A549 (cell line): ENCODE results near the gene IFT27. TPM values are rescaled to one million over a fixed set of nuclear protein-coding genes. Genes with fewer than 3 reads are reported as not detected.

Source experiments
- ATAC-seq, 2 experiments: fragments of 200-7000 bp in 1 of 2; fragments of >200 bp in 1 of 2; cut with Nextera tagmentation in 1 of 2; cut with Tn5 transposase in 1 of 2; 3 replicates each; pipeline versions ENCODE4 v1.8.0 to v1.9.1; 2018 to 2020; ENCODE audit warnings: mild to moderate bottlenecking in 1 of 2, moderate library complexity in 1 of 2
- CTCF ChIA-PET: fragments of 300-600 bp; sonication (Branson Sonifier 250); formaldehyde crosslinking; extraction: SDS; loops from one replicate; lab custom pipeline; 2021; ENCODE audit warnings: antibody characterized with exemption, inconsistent platforms; lab: Yijun Ruan, JAX
- POLR2A ChIA-PET: fragments of 350-600 bp; formaldehyde crosslinking; extraction: SDS; loops from one replicate; lab custom pipeline; 2021; ENCODE audit warnings: antibody characterized with exemption, inconsistent platforms; lab: Yijun Ruan, JAX
- DNase-seq, 2 experiments: peaks; one replicate each; pipeline versions ENCODE4 v3.0.0 to v3.0.0-alpha.2; 2011 to 2016; ENCODE audit warnings: low read depth in 1 of 2, low spot score in 1 of 2
- FAIRE-seq: peaks from 2 replicates; lab custom pipeline; 2011; peaks lifted over from hg19 to GRCh38; lab: Jason Lieb, UNC
- H3K27ac ChIP-seq, 2 experiments: fragments of >200 bp; sonication (Bioruptor Twin); formaldehyde crosslinking; 3 replicates each; pipeline ENCODE4 v1.5.1; 2016 to 2017
- H3K4me1 ChIP-seq: fragments of >200 bp; sonication (Bioruptor Twin); formaldehyde crosslinking; 3 replicates; pipeline ENCODE4 v1.6.1; 2016
- H3K4me2 ChIP-seq: fragments of >200 bp; sonication (Bioruptor Twin); formaldehyde crosslinking; 3 replicates; pipeline ENCODE4 v1.6.1; 2016
- H3K4me3 ChIP-seq: fragments of >200 bp; sonication (Bioruptor Twin); formaldehyde crosslinking; 3 replicates; pipeline ENCODE4 v1.5.1; 2016
- H3K9me3 ChIP-seq: fragments of >200 bp; sonication (Bioruptor Twin); formaldehyde crosslinking; 3 replicates; pipeline ENCODE4 v1.6.1; 2016
- BHLHE40 ChIP-seq: IDR thresholded peaks from 2 replicates; pipeline ENCODE4 v1.6.1; 2012; ENCODE audit warnings: low read depth, low read length, inconsistent platforms
- CHD2 ChIP-seq: fragments of 150-350 bp; IDR thresholded peaks from 2 replicates; pipeline ENCODE4 v1.6.1; 2014; ENCODE audit warnings: low read length; ENCODE audit not compliant: partially characterized antibody
- FOXS1 ChIP-seq: fragments of 250-450 bp; sonication (Bioruptor Pico); IDR thresholded peaks from 2 replicates; pipeline ENCODE4 v1.5.0; 2020; ENCODE audit warnings: mild to moderate bottlenecking, moderate library complexity
- HEYL ChIP-seq: fragments of 250-450 bp; sonication (Bioruptor Pico); IDR thresholded peaks from 2 replicates; pipeline ENCODE4 v1.8.0; 2021; ENCODE audit warnings: mild to moderate bottlenecking, moderate library complexity
- JUN ChIP-seq, 2 experiments: fragments of >200 bp; sonication (Bioruptor Twin); formaldehyde crosslinking; IDR thresholded peaks; 2 replicates in 1 of 2; 3 replicates in 1 of 2; pipeline ENCODE4 v1.6.1; 2016 to 2017
- JUNB ChIP-seq: fragments of >200 bp; sonication (Bioruptor Twin); formaldehyde crosslinking; IDR thresholded peaks from 2 replicates; pipeline ENCODE4 v1.6.1; 2016
- KDM5A ChIP-seq: fragments of 200-600 bp; sonication (generic); IDR thresholded peaks from 2 replicates; pipeline ENCODE4 v1.6.1; 2016; ENCODE audit warnings: antibody characterized with exemption, mild to moderate bottlenecking
- MAFK ChIP-seq: fragments of 450-650 bp; IDR thresholded peaks from 2 replicates; pipeline ENCODE4 v1.6.1; 2014; ENCODE audit not compliant: partially characterized antibody
- NPAS2 ChIP-seq: fragments of 250-450 bp; sonication (Bioruptor Pico); IDR thresholded peaks from 2 replicates; pipeline ENCODE4 v1.8.0; 2022; ENCODE audit warnings: mild to moderate bottlenecking, moderate library complexity, borderline replicate concordance
- PHF8 ChIP-seq: fragments of 200-600 bp; sonication (generic); IDR thresholded peaks from 2 replicates; pipeline ENCODE4 v1.6.1; 2016; ENCODE audit warnings: low read depth, mild to moderate bottlenecking, antibody characterized with exemption, moderate library complexity, borderline replicate concordance
- POLR2AphosphoS2 ChIP-seq: conservative IDR thresholded peaks from 2 replicates; pipeline ENCODE4 v1.6.1; 2012; ENCODE audit warnings: low read length, improper control_type of control experiment, inconsistent platforms
- RAD21 ChIP-seq, 2 experiments: fragments of >200 bp in 1 of 2; sonication (Bioruptor Twin) in 1 of 2; formaldehyde crosslinking in 1 of 2; IDR thresholded peaks in 1 of 2; conservative IDR thresholded peaks in 1 of 2; 2 replicates in 1 of 2; 3 replicates in 1 of 2; pipeline ENCODE4 v1.6.1; 2012 to 2018; ENCODE audit warnings: inconsistent platforms in 1 of 2
- RARB ChIP-seq: fragments of 250-450 bp; sonication (Bioruptor Pico); IDR thresholded peaks from 2 replicates; pipeline ENCODE4 v1.8.0; 2021; ENCODE audit warnings: mild to moderate bottlenecking, moderate library complexity
- RCOR1 ChIP-seq: fragments of 150-350 bp; IDR thresholded peaks from 2 replicates; pipeline ENCODE4 v1.6.1; 2014; ENCODE audit warnings: antibody characterized with exemption, low read length, low read depth
- RNF2 ChIP-seq: fragments of 200-600 bp; sonication (generic); IDR thresholded peaks from 2 replicates; pipeline ENCODE4 v1.6.1; 2016; ENCODE audit warnings: low read depth, mild to moderate bottlenecking, antibody characterized with exemption, moderate library complexity, borderline replicate concordance
- SMC3 ChIP-seq: fragments of >200 bp; sonication (Bioruptor Twin); formaldehyde crosslinking; IDR thresholded peaks from 3 replicates; pipeline ENCODE4 v1.6.1; 2018; ENCODE audit warnings: inconsistent platforms
- ZFP36 ChIP-seq: fragments of 450-650 bp; IDR thresholded peaks from 2 replicates; pipeline ENCODE4 v1.6.1; 2014; ENCODE audit warnings: borderline replicate concordance; ENCODE audit not compliant: partially characterized antibody
- ZNF302 ChIP-seq: fragments of 250-450 bp; sonication (Bioruptor Pico); IDR thresholded peaks from 2 replicates; pipeline ENCODE4 v1.9.0; 2021; ENCODE audit warnings: inconsistent platforms, mild to moderate bottlenecking, moderate library complexity
- WGBS: methylation state at CpG from one replicate; pipeline ENCODE4 v1.1.6; 2017; ENCODE audit errors: missing lambda C conversion rate; 5-methylcytosine and 5-hydroxymethylcytosine counted together
- polyA plus RNA-seq, 4 experiments: library from polyadenylated mRNA; depleted of rRNA in 3 of 4; stranded (reverse); fragments of >200 nt; fragmentation: RNase III in 1 of 4; extraction: RNeasy Plus Mini Kit Qiagen cat#74134 plus additional on column Dnase treatment in 1 of 4; gene quantifications; 2 replicates in 3 of 4; 3 replicates in 1 of 4; pipeline ENCODE4 v1.2.3, GENCODE V29; 2011 to 2017
- TF ChIP-seq, protein P1 (sequence below): IDR thresholded peaks from 2 replicates; pipeline ENCODE4 v1.6.1; 2012
- TF ChIP-seq, protein P2 (sequence below): fragments of >200 bp; sonication (Bioruptor Twin); formaldehyde crosslinking; IDR thresholded peaks from 3 replicates; pipeline ENCODE4 v1.5.1; 2016
- TF ChIP-seq, protein P3 (sequence below): fragments of 250-450 bp; sonication (Bioruptor Pico); IDR thresholded peaks from 2 replicates; pipeline ENCODE4 v1.5.0; 2021; ENCODE audit warnings: mild to moderate bottlenecking, moderate library complexity, borderline replicate concordance
- TF ChIP-seq, protein P4 (sequence below): fragments of >200 bp; sonication (Bioruptor Twin); formaldehyde crosslinking; IDR thresholded peaks from 2 replicates; pipeline ENCODE4 v1.6.1; 2016
- TF ChIP-seq, protein P5 (sequence below): fragments of 200-600 bp; sonication (generic); IDR thresholded peaks from 2 replicates; pipeline ENCODE4 v1.6.1; 2016; ENCODE audit warnings: antibody characterized with exemption, mild to moderate bottlenecking, moderate library complexity

IFT27 gene
- polyA plus RNA-seq, 2 of the 4 experiments (the other 2 are of a cell fraction), result 17.5 to 24.6 TPM

DNA sequence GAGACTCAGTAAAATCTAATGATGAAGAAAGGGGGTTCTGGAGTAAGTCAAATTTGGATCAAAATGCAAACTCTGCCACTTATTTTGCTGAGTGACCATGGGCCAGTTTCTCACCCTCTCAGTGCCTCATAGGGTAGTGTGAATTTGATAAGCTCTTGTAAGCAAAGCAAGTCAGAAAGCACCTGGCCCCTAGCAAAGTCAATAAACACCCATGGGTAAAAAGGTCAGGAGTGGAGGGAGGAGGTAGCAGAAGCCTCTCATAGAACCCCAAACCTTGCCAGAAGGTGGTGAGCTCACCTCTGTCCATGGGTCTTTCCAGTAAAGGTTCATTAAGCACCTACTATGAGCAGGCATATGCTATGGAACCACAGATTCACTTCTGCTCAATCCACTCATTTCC, 53.9 kb downstream of the IFT27 start:
- no peak for FAIRE-seq
- DNase-seq, result no peak
- POLR2A ChIA-PET, result no interaction called here
- Histone ChIP-seq H3K4me1 (no peaks in the 10 kb centered on the region), H3K4me2 (no peak overlapping the region)
- CTCF ChIA-PET, result no interaction called here
- no peak for TF ChIP-seq FOXS1 (CRISPR knock-in tag)
- TF ChIP-seq RCOR1, result no peak
- no peak for TF ChIP-seq RAD21 (conservative IDR thresholded peaks at IDR 0.05 in 1 of 2, IDR thresholded peaks at IDR 0.05 in 1 of 2)
- TF ChIP-seq POLR2AphosphoS2, result no peak
- TF ChIP-seq, all 56 proteins: peak for 0
- Histone ChIP-seq H3K4me3 (no peak overlapping the region), H3K27ac (no peak overlapping the region), H3K9me3 (no peaks in the 10 kb centered on the region)
- no peak for ATAC-seq

DNA sequence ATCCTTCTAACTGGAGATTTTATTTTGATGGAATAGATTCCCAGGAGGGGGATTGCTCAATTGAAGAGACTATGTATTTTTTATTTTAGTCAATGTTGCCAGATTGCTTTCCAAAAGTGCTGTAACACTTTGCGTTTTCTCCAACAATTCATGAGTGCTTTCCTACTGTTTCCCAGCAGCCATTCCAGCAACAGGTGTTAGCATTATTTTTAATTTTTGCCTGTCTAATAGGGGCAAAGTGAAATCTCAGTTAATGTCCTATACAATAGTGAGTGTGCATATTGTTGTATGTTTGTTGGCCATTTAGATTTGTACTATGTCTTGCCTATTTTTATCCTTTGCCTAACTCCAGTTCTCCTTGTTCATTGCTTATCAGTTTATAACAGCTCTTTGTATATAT, 60.3 kb downstream of the IFT27 start:
- no peak for DNase-seq
- Histone ChIP-seq H3K27ac (no peak overlapping the region), H3K4me3 (no peak overlapping the region), H3K9me3 (no peaks in the 10 kb centered on the region), H3K4me2 (no peak overlapping the region), H3K4me1 (no peaks in the 10 kb centered on the region)
- ChIA-PET CTCF (interaction anchor here (0.8 to 1.6 kb wide), 3 partner anchors 10 to 42 kb away, joined by 3 to 4 read pairs (median 3); no protein-coding TSS in a partner anchor), POLR2A (no interaction called here)
- ATAC-seq, result no peak
- 83% methylated on average over 1 of the region's 1 CpG for WGBS
- no peak for FAIRE-seq
- TF ChIP-seq FOXS1 (CRISPR knock-in tag) (no peak), NPAS2 (CRISPR knock-in tag) (no peak), KDM5A (no peak), ZFP36 (no peak), PHF8 (no peak), JUNB (no peak), BHLHE40 (no peak), SMC3 (no peak), RNF2 (no peak), ZNF302 (CRISPR knock-in tag) (no peak), MAFK (no peak), HEYL (no peak), JUN (IDR thresholded peaks at IDR 0.05) (no peak), CHD2 (no peak), RARB (CRISPR knock-in tag) (no peak)
- TF ChIP-seq, protein P1, sequence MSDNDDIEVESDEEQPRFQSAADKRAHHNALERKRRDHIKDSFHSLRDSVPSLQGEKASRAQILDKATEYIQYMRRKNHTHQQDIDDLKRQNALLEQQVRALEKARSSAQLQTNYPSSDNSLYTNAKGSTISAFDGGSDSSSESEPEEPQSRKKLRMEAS, result no peak
- TF ChIP-seq, protein P2, sequence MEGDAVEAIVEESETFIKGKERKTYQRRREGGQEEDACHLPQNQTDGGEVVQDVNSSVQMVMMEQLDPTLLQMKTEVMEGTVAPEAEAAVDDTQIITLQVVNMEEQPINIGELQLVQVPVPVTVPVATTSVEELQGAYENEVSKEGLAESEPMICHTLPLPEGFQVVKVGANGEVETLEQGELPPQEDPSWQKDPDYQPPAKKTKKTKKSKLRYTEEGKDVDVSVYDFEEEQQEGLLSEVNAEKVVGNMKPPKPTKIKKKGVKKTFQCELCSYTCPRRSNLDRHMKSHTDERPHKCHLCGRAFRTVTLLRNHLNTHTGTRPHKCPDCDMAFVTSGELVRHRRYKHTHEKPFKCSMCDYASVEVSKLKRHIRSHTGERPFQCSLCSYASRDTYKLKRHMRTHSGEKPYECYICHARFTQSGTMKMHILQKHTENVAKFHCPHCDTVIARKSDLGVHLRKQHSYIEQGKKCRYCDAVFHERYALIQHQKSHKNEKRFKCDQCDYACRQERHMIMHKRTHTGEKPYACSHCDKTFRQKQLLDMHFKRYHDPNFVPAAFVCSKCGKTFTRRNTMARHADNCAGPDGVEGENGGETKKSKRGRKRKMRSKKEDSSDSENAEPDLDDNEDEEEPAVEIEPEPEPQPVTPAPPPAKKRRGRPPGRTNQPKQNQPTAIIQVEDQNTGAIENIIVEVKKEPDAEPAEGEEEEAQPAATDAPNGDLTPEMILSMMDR, result no peak
- TF ChIP-seq, protein P3, sequence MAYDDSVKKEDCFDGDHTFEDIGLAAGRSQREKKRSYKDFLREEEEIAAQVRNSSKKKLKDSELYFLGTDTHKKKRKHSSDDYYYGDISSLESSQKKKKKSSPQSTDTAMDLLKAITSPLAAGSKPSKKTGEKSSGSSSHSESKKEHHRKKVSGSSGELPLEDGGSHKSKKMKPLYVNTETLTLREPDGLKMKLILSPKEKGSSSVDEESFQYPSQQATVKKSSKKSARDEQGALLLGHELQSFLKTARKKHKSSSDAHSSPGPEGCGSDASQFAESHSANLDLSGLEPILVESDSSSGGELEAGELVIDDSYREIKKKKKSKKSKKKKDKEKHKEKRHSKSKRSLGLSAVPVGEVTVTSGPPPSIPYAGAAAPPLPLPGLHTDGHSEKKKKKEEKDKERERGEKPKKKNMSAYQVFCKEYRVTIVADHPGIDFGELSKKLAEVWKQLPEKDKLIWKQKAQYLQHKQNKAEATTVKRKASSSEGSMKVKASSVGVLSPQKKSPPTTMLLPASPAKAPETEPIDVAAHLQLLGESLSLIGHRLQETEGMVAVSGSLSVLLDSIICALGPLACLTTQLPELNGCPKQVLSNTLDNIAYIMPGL (CRISPR knock-in tag), result no peak
- TF ChIP-seq, protein P4, sequence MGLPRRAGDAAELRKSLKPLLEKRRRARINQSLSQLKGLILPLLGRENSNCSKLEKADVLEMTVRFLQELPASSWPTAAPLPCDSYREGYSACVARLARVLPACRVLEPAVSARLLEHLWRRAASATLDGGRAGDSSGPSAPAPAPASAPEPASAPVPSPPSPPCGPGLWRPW, result no peak
- TF ChIP-seq, protein P5, sequence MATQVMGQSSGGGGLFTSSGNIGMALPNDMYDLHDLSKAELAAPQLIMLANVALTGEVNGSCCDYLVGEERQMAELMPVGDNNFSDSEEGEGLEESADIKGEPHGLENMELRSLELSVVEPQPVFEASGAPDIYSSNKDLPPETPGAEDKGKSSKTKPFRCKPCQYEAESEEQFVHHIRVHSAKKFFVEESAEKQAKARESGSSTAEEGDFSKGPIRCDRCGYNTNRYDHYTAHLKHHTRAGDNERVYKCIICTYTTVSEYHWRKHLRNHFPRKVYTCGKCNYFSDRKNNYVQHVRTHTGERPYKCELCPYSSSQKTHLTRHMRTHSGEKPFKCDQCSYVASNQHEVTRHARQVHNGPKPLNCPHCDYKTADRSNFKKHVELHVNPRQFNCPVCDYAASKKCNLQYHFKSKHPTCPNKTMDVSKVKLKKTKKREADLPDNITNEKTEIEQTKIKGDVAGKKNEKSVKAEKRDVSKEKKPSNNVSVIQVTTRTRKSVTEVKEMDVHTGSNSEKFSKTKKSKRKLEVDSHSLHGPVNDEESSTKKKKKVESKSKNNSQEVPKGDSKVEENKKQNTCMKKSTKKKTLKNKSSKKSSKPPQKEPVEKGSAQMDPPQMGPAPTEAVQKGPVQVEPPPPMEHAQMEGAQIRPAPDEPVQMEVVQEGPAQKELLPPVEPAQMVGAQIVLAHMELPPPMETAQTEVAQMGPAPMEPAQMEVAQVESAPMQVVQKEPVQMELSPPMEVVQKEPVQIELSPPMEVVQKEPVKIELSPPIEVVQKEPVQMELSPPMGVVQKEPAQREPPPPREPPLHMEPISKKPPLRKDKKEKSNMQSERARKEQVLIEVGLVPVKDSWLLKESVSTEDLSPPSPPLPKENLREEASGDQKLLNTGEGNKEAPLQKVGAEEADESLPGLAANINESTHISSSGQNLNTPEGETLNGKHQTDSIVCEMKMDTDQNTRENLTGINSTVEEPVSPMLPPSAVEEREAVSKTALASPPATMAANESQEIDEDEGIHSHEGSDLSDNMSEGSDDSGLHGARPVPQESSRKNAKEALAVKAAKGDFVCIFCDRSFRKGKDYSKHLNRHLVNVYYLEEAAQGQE, result no peak
